Measurements from ENCODE around the gene RIPK1. TPM values are rescaled to one million over a fixed set of nuclear protein-coding genes. Genes with fewer than 3 reads are reported as not detected.

Gene RIPK1
- total RNA-seq, 1 experiment from 2014 or later, result 19.1 TPM

- POLR2A ChIA-PET, result no interaction called here
- ATAC-seq (no peak), DNase-seq (ENCODE audit: low read depth, low spot score) (no peak)
- Histone ChIP-seq H3K36me3 (ENCODE audit: control insufficient read depth in 1 of 2, insufficient read depth in 2 of 2, low read length in 2 of 2) (peaks cover 0 to 13% of the 10 kb centered on the region in 2 experiments; a peak in 2 of 4 replicates), H3K9ac (ENCODE audit: low read length) (no peak overlapping the region), H3K27ac (ENCODE audit: low read depth, low read length) (no peak overlapping the region), H3K4me2 (ENCODE audit: low read length) (no peak overlapping the region), H3K79me2 (ENCODE audit: insufficient read depth, low read length) (no peaks in the 10 kb centered on the region), H3K9me3 (ENCODE audit: control insufficient read depth in 1 of 2, insufficient read depth in 1 of 2, low read depth in 1 of 2, low read length in 2 of 2) (no peaks in the 10 kb centered on the region), H3K9me2 (ENCODE audit: insufficient read depth) (no peaks in the 10 kb centered on the region), H4K20me1 (ENCODE audit: insufficient read depth) (no peaks in the 10 kb centered on the region), H3K27me3 (ENCODE audit: insufficient read depth, low read length) (no peaks in the 10 kb centered on the region), H2AFZ (ENCODE audit: low read depth, low read length, poor library complexity, severe bottlenecking) (no peak overlapping the region), H3K4me3 (replicated peaks in 1 of 2; ENCODE audit: low read depth in 1 of 2, low read length in 2 of 2) (no peak overlapping the region), H3K4me1 (ENCODE audit: control insufficient read depth in 1 of 2, insufficient read depth in 2 of 2, low read length in 2 of 2) (no peaks in the 10 kb centered on the region)
- CTCF ChIA-PET, result no interaction called here
- RAD21 ChIA-PET (ENCODE audit: low non-redundant PET in 1 of 2, low total read pairs in 2 of 2, uncharacterized antibody in 2 of 2, unreplicated experiment in 2 of 2), result no interaction called here
- TF ChIP-seq RAD21 (IDR thresholded peaks at IDR 0.05; ENCODE audit: low read depth) (no peak), ATF3 (IDR thresholded peaks at IDR 0.05) (no peak), SRF (IDR thresholded peaks at IDR 0.05; ENCODE audit: low read depth) (no peak), ELF1 (IDR thresholded peaks at IDR 0.05; ENCODE audit: borderline replicate concordance, low read depth) (no peak), SIN3A (IDR thresholded peaks at IDR 0.05; ENCODE audit: low read depth) (no peak), EZH2phosphoT487 (IDR thresholded peaks at IDR 0.05; ENCODE audit: borderline replicate concordance) (no peak), MAX (IDR thresholded peaks at IDR 0.05) (no peak), EZH2 (IDR thresholded peaks at IDR 0.05) (no peak), JUND (IDR thresholded peaks at IDR 0.05) (no peak), FOSL1 (IDR thresholded peaks at IDR 0.05; ENCODE audit: low read depth) (no peak), EGR1 (IDR thresholded peaks at IDR 0.05; ENCODE audit: low read depth) (no peak), POLR2AphosphoS5 (IDR thresholded peaks at IDR 0.05; ENCODE audit: low read depth, low read length) (no peak)
- TF ChIP-seq, protein P1, sequence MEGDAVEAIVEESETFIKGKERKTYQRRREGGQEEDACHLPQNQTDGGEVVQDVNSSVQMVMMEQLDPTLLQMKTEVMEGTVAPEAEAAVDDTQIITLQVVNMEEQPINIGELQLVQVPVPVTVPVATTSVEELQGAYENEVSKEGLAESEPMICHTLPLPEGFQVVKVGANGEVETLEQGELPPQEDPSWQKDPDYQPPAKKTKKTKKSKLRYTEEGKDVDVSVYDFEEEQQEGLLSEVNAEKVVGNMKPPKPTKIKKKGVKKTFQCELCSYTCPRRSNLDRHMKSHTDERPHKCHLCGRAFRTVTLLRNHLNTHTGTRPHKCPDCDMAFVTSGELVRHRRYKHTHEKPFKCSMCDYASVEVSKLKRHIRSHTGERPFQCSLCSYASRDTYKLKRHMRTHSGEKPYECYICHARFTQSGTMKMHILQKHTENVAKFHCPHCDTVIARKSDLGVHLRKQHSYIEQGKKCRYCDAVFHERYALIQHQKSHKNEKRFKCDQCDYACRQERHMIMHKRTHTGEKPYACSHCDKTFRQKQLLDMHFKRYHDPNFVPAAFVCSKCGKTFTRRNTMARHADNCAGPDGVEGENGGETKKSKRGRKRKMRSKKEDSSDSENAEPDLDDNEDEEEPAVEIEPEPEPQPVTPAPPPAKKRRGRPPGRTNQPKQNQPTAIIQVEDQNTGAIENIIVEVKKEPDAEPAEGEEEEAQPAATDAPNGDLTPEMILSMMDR (IDR thresholded peaks at IDR 0.05 in 2 of 3, conservative IDR thresholded peaks at IDR 0.05 in 1 of 3; ENCODE audit: borderline replicate concordance in 1 of 3, insufficient read depth in 1 of 3, low read depth in 2 of 3, low read length in 2 of 3), result no peak
- intact Hi-C loops (cut with micrococcal nuclease), result no loop called here
- BruUV-seq (replicated peaks), result no TSS peak
These were observed 71.9 kb downstream of the RIPK1 start for GRCh38 chr6:3140201-3140600.

Data from HCT116 (cell line).